SJSA1 (cell line): Measurements from ENCODE around the gene CYLC2. TPM values are rescaled to one million over a fixed set of nuclear protein-coding genes. Genes with fewer than 3 reads are reported as not detected.

Experiments used
- DNase-seq, 2 experiments: peaks; one replicate each; pipeline ENCODE4 v3.0.0-alpha.2; 2015 to 2020; ENCODE audit warnings: low spot score in 2 of 2, low read depth in 1 of 2
- H3K27ac ChIP-seq: fragments of 250-450 bp; sonication (Bioruptor Pico); 2 replicates; pipeline ENCODE4 v1.5.1; 2020; ENCODE audit warnings: mild to moderate bottlenecking, moderate library complexity
- H3K27me3 ChIP-seq: fragments of 250-450 bp; sonication (Bioruptor Pico); replicated peaks from 2 replicates; pipeline ENCODE4 v1.5.1; 2020; ENCODE audit warnings: mild to moderate bottlenecking, moderate library complexity
- H3K36me3 ChIP-seq: fragments of 250-450 bp; sonication (Bioruptor Pico); 2 replicates; pipeline ENCODE4 v1.5.1; 2020; ENCODE audit warnings: mild to moderate bottlenecking
- H3K4me1 ChIP-seq: fragments of 250-450 bp; sonication (Bioruptor Pico); replicated peaks from 2 replicates; pipeline ENCODE4 v1.6.1; 2021; ENCODE audit warnings: mild to moderate bottlenecking
- H3K4me3 ChIP-seq: fragments of 250-450 bp; sonication (Bioruptor Pico); 2 replicates; pipeline ENCODE4 v1.5.1; 2020; ENCODE audit warnings: mild to moderate bottlenecking
- H3K9me3 ChIP-seq: fragments of 250-450 bp; sonication (Bioruptor Pico); replicated peaks from 2 replicates; pipeline ENCODE4 v1.5.1; 2020; ENCODE audit warnings: mild to moderate bottlenecking
- total RNA-seq: library from RNA; depleted of rRNA; stranded (reverse); fragments of >200 nt; shearing (Covaris generic); gene quantifications from 2 replicates; pipeline ENCODE4 v1.2.3, GENCODE V29; 2014; rRNA removed

CYLC2 gene, protein sequence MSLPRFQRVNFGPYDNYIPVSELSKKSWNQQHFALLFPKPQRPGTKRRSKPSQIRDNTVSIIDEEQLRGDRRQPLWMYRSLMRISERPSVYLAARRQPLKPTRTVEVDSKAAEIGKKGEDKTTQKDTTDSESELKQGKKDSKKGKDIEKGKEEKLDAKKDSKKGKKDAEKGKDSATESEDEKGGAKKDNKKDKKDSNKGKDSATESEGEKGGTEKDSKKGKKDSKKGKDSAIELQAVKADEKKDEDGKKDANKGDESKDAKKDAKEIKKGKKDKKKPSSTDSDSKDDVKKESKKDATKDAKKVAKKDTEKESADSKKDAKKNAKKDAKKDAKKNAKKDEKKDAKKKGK
- total RNA-seq: not detected in 2 replicates

DNA sequence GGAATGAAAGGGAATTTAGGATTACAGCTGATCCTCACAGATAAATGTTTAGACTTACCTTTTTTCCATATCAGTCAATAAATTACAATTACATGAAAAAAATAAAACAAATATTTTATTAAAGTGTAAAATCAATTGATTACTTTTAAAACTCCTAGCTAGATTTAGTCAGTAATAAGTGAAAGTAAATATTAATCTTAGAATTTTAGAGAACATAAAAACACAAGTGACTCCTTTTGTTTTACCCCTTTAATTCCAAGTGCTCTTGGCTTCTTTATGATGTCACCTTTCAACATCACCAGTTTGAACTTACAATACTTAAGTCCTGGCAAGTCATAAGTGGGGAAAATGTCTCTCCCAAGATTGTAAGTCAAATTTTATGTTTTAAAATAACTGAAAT, at the start of gene CYLC2:
TSS of gene CYLC2 (plus strand) at position 301 of the 400 bp plus-strand sequence. CDS start at position 349, 48 bp downstream.
- H3K9me3 ChIP-seq: no peaks in the 10 kb centered on the region
- DNase-seq: no peak
- no peaks in the 10 kb centered on the region for H3K36me3 ChIP-seq
- H3K27ac ChIP-seq: no peak within 1 kb of the TSS
- no peak within 1 kb of the TSS for H3K4me3 ChIP-seq
- no peaks in the 10 kb centered on the region for H3K27me3 ChIP-seq
- H3K4me1 ChIP-seq: no peaks in the 10 kb centered on the region

GRCh38 chr9:102950346-102950745, 44.8 kb upstream of the CYLC2 start:
- Histone ChIP-seq H3K4me3 (no peak overlapping the region), H3K27me3 (no peaks in the 10 kb centered on the region), H3K9me3 (0 out of 2 replicates have a peak, but pooled peaks cover 9% of the 10 kb centered on the region), H3K4me1 (no peaks in the 10 kb centered on the region), H3K27ac (no peak overlapping the region), H3K36me3 (no peaks in the 10 kb centered on the region)
- DNase-seq: no peak

DNA sequence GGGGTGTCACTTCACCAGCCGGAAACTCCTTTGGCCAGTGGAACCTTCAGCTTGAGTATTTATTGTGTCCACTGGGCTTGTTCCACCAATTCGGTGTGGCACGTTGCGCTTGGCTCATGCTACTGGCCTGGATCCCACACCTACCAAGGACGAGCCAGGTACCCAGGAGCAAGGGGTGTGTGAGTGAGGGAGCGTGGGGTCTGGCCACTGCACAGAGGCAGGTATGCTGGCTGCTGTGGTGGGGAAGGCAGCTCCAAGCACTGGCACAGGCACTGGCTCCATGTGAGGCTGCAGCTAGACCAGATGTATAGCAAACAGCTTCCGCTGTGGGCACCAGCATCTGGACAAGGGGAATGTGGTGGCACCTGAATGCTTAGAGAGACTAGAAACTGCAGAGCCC, 28.1 kb upstream of the CYLC2 start:
- H3K27ac ChIP-seq: no peak overlapping the region
- no peaks in the 10 kb centered on the region for H3K27me3 ChIP-seq
- peaks cover 2% of the 10 kb centered on the region; the same call in 1 of the 2 replicates for H3K9me3 ChIP-seq
- H3K4me3 ChIP-seq: no peak overlapping the region
- no peaks in the 10 kb centered on the region for H3K36me3 ChIP-seq
- no peak for DNase-seq
- H3K4me1 ChIP-seq: no peaks in the 10 kb centered on the region

DNA sequence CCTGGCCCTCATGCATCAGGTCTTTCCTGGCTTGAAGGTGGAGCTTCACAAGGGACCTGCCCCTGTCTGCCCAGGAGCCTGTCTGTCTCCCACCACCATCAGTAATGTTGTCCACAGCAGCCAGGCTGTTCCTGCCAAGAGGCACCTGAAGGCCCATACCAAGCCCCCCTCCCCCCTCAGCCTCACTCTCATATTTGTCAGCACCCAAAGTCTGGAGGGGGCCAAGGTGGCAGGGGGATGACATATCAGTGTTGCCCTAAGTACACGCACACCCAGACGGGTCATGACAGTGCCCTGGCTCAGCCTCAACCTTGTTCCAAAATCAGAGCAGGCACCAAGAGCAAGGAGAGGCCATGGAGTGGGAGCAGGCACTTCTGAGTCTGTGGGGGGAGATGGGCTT, 27.2 kb upstream of the CYLC2 start:
- Histone ChIP-seq H3K36me3 (no peaks in the 10 kb centered on the region), H3K27me3 (no peaks in the 10 kb centered on the region), H3K4me3 (no peak overlapping the region), H3K9me3 (peaks cover 2% of the 10 kb centered on the region; the same call in 1 of the 2 replicates), H3K4me1 (no peaks in the 10 kb centered on the region), H3K27ac (no peak overlapping the region)
- DNase-seq: no peak

DNA sequence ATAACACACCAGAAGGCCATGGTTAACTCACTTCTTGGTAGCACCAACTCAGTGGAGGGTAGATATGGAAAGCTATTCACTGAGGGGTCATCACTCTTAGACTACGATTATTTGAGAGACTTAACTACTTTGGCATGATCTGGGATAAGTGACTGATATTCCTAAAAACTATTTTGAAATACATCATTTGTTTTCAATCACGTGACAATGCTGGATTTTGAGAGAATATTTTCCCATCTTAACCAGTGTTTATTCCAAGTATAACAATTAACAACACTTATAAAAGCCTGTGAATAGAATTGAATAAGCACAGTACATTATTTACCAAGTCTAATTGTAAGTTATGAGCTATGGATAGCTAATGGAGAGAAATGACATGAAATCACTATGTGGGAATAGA, 22.4 kb upstream of the CYLC2 start:
- no peaks in the 10 kb centered on the region for H3K9me3 ChIP-seq
- no peaks in the 10 kb centered on the region for H3K27me3 ChIP-seq
- H3K36me3 ChIP-seq: no peaks in the 10 kb centered on the region
- H3K4me1 ChIP-seq: no peaks in the 10 kb centered on the region
- no peak overlapping the region for H3K4me3 ChIP-seq
- no peak overlapping the region for H3K27ac ChIP-seq
- no peak for DNase-seq

- no peaks in the 10 kb centered on the region for H3K9me3 ChIP-seq
- no peak overlapping the region for H3K4me3 ChIP-seq
- H3K36me3 ChIP-seq: no peaks in the 10 kb centered on the region
- no peaks in the 10 kb centered on the region for H3K27me3 ChIP-seq
- H3K27ac ChIP-seq: no peak overlapping the region
- no peaks in the 10 kb centered on the region for H3K4me1 ChIP-seq
- DNase-seq: no peak
Measured at GRCh38 chr9:102974530-102974929, 20.6 kb upstream of the CYLC2 start.

GRCh38 chr9:102975251-102975650, 19.9 kb upstream of the CYLC2 start:
- DNase-seq: no peak
- Histone ChIP-seq H3K27me3 (no peaks in the 10 kb centered on the region), H3K27ac (no peak overlapping the region), H3K4me3 (no peak overlapping the region), H3K9me3 (no peaks in the 10 kb centered on the region), H3K4me1 (no peaks in the 10 kb centered on the region), H3K36me3 (no peaks in the 10 kb centered on the region)

GRCh38 chr9:102985162-102985895, 9.8 kb upstream of the CYLC2 start:
- no peaks in the 10 kb centered on the region for H3K4me1 ChIP-seq
- 0 out of 2 replicates have a peak, but pooled peaks cover 2% of the 10 kb centered on the region for H3K9me3 ChIP-seq
- H3K4me3 ChIP-seq: no peak overlapping the region
- no peak for DNase-seq
- no peaks in the 10 kb centered on the region for H3K27me3 ChIP-seq
- H3K27ac ChIP-seq: no peak overlapping the region
- H3K36me3 ChIP-seq: no peaks in the 10 kb centered on the region

DNA sequence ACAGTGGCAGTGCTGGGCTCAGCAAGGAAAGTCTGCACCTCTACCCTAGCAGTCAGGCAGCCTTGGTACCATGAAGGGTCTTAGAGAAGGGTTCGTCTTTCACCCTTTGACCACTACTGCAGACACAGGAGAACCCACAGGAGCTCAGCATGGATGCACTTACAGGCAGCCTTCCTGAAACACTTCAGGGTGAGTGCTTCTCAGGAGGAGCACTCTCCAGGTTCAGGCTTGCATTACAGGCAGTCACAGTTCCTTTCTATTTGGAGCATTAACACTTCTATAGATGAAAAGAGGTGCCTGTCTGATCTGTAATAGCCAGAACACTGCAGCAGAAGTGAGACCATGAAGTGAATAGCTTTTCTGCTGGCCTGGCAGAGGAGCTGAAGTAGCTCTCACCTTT, 8.7 kb upstream of the CYLC2 start:
- no peaks in the 10 kb centered on the region for H3K4me1 ChIP-seq
- no peak overlapping the region for H3K4me3 ChIP-seq
- no peaks in the 10 kb centered on the region for H3K27me3 ChIP-seq
- no peak for DNase-seq
- H3K9me3 ChIP-seq: 0 out of 2 replicates have a peak, but pooled peaks cover 2% of the 10 kb centered on the region
- no peak overlapping the region for H3K27ac ChIP-seq
- H3K36me3 ChIP-seq: no peaks in the 10 kb centered on the region

GRCh38 chr9:103003689-103004088, 8.6 kb downstream of the CYLC2 start:
- H3K27ac ChIP-seq: no peak overlapping the region
- no peaks in the 10 kb centered on the region for H3K27me3 ChIP-seq
- no peak for DNase-seq
- no peaks in the 10 kb centered on the region for H3K36me3 ChIP-seq
- H3K4me1 ChIP-seq: no peaks in the 10 kb centered on the region
- H3K4me3 ChIP-seq: no peak overlapping the region
- H3K9me3 ChIP-seq: no peaks in the 10 kb centered on the region

- no peaks in the 10 kb centered on the region for H3K36me3 ChIP-seq
- DNase-seq: no peak
- peaks cover 5% of the 10 kb centered on the region; the same call in 1 of the 2 replicates for H3K9me3 ChIP-seq
- H3K27me3 ChIP-seq: no peaks in the 10 kb centered on the region
- H3K4me3 ChIP-seq: no peak overlapping the region
- H3K27ac ChIP-seq: no peak overlapping the region
- H3K4me1 ChIP-seq: no peaks in the 10 kb centered on the region
Measured at GRCh38 chr9:103014242-103014641, 19.1 kb downstream of the CYLC2 start.

DNA sequence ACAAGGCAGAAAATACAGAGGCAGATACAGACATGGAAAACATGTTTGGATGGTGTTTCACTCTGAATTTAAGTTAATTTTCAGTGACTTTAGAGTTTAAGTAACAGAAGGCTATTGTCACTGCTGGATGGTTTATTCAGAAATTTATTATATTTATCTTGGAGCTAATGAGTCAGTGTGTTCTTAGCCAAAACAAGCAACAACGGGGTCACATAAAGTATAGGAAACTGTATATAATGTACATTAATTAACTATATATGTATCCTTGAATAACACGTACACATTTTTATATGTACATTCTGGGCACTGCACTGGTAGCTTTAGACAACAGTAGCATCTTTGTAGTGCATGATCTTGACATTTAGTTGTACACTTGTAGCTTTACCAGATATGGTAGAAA, 30.7 kb downstream of the CYLC2 start:
- no peak overlapping the region for H3K4me3 ChIP-seq
- no peaks in the 10 kb centered on the region; the same call in 1 of the 2 replicates for H3K9me3 ChIP-seq
- no peak overlapping the region for H3K27ac ChIP-seq
- no peak for DNase-seq
- no peaks in the 10 kb centered on the region for H3K4me1 ChIP-seq
- no peaks in the 10 kb centered on the region for H3K36me3 ChIP-seq
- no peaks in the 10 kb centered on the region for H3K27me3 ChIP-seq

DNA sequence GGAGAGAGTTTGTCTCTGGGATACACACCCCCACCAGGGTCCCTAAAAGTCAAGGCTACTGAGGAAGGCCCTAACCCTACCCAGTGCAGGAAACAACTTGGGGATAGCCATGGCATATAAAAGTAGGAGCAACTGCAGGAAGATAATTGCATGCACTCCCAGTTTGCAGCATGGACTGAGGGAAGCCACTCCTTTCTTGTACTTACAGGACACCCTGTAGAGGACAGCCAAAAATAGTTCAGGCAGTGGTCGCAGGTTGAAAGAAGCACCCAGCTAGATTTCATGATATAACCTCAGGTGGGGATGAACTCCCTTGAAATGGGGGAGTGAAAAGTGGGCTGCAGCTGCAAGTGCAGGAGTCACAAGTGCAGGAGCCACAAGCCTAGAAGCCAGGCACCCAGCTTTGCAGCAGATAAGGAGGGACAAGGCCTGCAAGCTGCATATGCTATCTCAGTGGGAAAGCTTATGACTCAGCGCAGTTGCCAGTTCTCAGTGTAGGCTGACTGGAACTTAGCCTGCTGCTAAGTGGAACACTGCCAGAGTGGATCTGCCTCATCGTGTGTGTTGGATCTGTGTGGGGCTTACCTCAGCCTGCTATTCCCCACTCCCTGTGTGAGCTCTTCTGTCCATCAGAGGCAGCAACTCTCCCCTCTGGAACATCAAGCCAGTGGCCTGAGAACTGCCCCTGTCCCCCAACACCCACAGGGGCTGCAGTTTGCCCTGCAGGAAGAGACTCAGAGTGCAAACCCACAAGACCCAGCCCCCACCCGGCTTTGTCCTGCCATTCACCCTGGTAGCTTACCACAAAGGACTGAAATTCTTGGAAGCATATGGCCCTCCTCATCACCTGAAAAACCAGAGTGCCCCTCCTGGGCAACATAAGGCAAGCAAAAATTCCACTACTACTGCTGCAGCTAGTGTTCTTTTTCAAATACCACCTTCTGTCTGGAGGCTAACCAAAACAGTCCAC, 42.7 kb downstream of the CYLC2 start:
- no peaks in the 10 kb centered on the region for H3K36me3 ChIP-seq
- DNase-seq: no peak
- H3K4me3 ChIP-seq: no peak overlapping the region
- H3K27me3 ChIP-seq: no peaks in the 10 kb centered on the region
- no peaks in the 10 kb centered on the region for H3K9me3 ChIP-seq
- no peaks in the 10 kb centered on the region for H3K4me1 ChIP-seq
- H3K27ac ChIP-seq: no peak overlapping the region
